Measurements from ENCODE around the gene PDIA5.
"Not testable (repeated sequence)": the region's sequence is repeated elsewhere in the genome, so short reads cannot be mapped to it uniquely, and the experiment has no call there.

Gene PDIA5

DNA sequence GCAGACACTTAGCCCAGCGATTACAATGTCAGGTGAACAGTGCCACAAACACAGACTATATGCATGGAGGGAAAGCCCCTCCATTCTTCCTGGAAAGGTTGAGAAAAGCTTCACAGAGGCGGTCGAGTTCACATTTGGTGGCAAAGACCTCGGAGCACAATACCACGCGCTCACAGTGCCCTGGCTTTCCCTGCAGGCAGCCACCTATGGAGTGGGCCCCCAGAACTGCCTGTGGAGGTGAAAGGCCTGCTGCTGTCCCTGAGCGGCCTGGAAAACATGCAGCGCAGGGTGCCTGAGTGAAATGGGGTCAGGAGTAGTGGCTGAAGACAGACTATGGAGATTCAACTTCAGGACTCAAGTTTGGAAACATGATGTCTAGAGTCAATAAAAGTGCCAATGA is 26.9 kb downstream of the PDIA5 start:
- DNase-seq (ENCODE audit: low read depth) = no peak

DNA sequence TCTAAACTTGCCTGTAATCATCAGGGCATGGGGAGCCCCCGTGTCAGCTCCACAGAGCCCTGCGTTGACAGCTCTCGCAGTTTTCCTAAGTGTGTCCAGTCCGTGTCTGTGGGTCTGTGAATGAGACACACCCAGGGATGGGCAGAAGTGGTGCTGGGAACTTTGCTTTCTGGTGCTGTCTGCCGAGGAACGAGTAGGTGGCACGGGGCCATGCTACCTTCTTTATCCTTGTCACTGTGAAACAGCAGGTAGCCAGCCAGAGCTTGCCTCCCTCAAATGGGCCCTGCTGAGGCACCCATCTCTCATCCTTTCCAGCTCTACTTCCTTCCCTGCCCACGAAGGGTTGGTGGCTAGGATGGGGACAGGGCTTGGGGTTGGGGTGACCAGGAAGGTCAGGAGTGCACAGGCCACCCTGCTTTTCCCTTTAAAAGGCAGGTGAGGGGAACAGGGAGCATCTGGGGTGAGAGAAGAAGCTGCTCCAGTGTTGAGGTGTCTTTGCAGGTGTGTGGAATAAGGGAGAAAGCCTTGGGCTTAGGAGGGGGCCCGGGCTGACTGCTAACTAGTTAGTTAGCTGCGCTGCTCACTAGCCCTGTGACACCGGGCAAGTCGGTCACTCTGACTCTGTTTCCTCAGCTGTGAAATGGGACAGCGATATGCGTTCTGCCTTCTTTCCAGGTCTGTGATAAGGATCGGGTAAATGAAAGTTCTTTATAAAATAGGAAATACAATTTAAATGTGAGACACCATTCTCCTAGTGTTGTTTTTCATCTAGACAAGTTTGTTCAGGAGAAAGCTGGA is 27.9 kb downstream of the PDIA5 start:
- DNase-seq (ENCODE audit: low read depth) = no peak

DNA sequence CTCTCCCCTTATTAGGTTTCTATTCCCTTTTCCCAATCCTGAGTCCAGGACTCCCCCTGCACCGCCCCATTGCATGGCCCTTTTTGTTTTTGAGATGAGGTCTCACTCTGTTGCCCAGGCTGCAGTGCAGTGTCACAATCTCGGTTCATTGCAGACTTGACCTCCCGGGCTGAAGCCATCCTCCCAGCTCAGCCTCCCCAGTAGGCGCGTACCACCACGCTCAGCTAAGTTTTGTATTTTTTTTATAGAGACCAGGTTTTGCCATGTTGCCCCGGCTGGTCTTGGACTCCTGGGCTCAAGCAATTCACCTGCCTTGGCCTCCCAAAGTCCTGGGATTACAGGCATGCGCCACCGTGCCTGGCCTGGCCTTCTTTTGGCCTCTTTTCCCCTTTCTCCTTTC is 29.3 kb downstream of the PDIA5 start:
- no peak for DNase-seq (ENCODE audit: low read depth)

DNA sequence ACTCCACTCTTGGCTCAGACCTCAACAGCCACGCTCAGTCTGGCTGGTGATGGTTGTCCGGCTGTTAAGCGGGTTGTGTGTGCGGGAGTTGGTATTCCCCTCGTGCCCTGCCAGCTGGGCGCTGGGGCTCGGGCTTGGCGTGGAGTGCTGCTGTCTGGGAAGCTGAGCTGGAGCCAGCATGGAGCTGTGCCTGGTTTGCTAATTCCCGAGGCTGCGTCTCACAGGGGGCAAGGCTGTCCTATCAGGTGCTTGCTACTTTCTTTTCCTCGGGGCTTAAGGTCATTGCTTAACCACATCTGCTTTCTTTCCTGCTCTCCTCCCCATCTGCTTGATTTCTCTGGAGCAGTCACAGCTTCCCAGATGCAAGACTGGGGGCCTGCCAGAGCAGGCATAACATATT is 29.9 kb downstream of the PDIA5 start:
- DNase-seq (ENCODE audit: low read depth) = no peak

DNA sequence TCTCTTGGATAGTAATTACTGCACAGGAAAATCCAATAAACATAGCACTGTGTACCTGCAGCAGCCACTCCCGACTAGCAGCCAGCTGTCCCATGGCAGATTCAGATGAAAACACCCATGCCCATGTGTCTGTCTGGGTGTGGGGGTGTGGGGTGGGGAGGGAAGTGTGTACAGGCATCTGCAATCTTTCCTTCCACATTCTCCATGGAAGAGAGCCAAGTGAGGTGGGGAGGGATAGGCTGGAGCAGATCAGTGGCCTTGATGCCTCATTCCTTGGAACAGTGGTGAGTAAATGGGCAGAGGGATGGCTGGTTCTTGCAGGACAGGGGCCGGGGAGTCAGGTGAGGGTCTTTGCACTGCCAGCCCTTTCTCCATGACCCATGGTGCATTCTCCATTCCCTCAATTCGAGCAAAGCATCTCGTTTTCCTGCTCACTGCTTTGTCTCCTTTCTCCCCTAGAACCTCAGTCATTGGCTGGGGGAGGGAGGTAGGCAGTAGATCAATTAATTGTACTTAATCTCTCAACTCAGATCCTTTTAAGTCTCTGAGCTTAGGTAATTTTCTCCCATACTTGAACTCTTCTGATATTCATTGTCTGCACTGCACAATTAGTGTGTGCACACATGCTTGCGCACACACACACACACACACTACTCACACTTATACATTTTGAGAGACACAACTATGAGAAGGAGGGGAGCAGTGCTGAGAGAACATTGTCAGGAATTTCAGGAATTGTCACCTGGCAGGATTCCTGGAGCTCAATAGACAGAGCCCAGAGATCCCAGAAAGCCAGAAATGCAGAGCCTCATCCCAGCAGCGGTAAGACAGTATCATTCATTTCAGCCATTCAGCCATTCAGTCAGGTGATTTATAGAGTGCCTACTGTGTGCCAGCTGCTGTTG is 31.9 kb downstream of the PDIA5 start:
- no peak for DNase-seq (ENCODE audit: low read depth)

DNA sequence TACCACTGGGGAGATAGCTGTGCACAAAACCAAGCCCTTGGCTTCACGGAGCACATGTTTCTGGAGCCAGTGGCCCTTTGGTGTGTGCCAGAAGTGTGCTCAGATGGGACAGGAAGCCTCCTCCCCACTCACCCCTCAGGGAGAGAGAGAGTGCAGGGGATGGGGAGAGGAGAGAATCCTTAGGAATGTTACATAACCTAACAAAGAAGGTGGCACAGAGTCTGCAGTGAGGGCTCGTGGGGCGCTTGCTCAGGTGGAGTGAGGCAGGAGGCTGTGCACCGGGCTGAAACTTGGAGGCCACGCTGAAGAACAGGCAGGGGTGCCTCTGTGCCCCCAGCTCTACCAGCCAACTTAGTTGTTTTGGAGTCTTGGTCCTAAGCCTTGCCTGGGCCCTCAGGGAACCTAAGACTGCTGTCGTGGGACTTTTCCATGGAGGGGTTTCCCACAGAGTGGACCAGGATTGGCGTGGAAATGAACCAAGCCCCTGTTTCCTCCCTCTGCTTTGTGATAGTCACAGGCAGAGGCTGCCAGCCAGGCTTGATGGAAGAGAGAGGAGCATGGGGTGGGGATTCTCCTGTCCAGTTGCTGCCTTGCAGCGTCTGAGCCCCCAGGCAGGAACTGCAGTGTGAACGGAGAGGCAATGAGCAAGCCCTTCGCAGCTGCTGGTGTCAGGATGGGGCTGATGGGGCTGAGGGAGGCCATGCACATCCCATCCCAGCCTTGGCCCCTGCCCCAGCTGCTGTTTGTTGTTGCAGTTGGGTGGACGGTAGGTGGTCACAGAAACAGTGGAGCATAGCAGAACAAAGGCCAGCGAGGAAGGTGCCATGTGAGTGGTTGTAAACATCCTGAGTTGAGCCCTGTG is 32.7 kb downstream of the PDIA5 start:
- no peak for DNase-seq (ENCODE audit: low read depth)

DNA sequence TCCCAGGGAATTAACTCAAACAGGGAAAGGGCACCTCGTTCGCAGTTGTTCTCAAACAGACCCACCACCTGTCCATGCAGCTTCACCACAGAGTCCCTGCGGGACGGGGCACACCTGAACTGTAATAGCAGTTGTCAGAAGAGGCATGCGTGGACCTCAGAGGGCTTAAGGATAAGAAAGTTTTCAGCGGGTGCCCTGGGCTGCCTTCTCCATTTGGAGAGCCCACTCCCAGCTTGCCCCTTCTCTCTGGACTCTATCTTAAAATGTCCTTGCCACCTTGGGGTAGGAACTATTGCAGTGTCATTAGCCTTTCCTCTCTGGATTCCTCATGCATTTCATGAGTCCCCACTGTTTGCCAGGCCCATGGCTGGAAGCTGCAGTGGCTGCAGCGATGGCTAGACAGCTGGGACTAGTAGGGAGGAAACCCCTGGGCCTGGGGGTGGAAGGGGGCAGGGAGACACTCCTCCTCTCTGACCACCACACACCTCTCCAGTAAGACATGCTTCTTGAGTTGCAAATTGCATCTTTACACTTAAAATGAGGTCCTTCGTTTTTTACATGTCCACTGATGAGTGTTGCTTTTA is 33.5 kb downstream of the PDIA5 start:
- DNase-seq (ENCODE audit: low read depth) = no peak

DNA sequence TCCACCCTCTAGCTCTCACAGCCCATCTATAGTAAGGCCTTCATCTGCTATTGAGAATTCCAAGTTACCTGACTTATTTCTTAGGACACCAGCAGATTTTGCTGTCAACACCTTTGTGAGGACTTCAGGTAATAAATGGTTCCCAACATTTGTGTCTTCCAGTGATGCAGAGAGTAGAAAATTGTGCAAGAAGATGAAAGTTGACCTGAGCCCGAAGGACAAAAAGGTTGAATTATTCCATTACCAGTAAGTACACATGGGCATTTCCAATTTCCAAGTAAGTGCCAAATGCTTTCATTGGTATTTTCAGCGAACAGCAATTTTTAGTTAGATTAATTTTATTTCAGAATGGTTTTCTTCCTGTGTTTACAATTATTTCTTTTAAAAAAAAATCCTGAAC is 35.4 kb downstream of the PDIA5 start:
- DNase-seq (ENCODE audit: low read depth) = no peak

DNA sequence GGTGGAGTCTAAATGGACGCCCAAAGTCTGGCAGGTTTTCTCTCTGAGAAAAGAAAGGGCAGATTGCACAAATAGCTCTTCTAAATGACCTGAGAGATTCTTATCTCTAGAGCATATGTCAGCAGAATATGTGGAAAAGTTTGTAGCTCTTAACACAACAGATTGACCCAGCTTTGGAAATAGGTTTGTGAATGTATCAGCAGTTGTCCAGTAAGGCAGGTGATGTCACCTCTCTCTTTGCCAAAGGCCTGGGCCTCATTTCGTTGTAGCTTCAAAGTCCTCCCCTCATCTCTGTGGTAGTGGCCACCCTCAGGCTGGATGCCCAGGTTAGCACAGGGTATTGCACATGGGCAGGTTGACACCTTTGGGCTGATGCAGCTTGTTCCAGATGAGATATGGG is 36.0 kb downstream of the PDIA5 start:
- DNase-seq (ENCODE audit: low read depth) = no peak

DNA sequence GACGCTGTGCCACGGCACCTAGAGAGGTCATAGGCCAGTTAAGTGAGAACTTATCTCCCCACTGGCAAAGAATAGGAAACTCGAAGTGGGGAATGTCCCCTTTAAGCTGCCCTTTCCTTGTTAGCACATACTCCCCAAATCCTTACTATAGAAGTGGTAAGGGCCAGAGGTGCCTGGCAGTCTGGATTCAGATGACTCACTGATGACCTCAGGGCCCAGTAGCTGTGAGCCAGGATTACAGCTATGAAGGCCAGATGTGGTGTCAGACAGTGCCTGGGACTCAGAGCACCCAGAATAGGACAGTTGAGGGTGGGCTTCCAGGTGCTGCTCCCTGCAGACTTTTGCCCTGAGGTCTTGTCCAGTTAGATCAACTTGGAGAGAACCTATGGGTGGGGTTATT is 37.7 kb downstream of the PDIA5 start:
- no peak for DNase-seq (ENCODE audit: low read depth)

DNA sequence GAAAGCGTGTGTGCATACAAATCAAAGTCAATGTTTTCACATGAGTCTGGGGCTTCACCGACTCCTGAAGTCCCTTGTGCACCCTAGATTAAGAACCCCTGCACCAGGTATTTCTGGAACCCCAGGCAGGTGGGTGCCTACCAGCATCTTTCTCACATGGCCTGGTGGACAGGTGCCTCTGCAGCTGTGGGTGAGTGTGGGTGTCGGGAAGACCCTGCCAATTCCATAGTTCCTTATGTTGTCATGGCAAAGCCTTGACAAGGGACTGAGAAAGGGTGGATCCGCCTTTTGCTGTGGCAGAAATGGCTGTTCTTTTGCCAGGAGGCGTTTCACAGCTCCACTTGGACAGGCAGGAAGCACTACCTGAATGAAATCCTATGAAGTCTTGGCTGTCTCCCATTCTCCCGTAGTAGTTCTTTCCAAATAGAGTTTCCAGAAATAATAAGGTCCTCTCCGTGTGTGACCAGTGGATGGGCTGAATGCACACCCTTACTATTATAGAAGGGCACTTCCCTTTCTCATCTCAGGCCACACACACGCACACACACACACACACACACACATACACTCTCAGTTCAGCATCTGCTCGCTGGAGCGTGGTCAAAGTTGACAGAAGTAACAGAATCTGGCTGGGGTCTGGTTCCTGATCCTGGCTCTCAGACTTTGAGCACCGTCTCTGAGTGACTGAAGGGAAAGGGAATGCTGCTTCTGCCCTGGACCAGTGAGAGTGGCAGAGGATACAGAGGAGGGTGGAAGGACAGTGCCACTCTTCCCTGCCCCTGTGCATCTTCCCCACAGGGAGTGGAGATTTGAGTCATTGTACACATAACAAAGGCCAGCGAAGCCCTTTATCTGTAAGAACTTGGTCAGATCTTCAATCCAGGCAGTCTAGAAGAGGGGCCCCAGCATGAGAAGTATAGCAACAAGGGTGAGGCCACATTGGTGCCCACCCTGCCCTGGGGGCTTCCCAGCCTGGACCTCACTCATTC is 38.7 kb downstream of the PDIA5 start:
- no peak for DNase-seq (ENCODE audit: low read depth)

DNA sequence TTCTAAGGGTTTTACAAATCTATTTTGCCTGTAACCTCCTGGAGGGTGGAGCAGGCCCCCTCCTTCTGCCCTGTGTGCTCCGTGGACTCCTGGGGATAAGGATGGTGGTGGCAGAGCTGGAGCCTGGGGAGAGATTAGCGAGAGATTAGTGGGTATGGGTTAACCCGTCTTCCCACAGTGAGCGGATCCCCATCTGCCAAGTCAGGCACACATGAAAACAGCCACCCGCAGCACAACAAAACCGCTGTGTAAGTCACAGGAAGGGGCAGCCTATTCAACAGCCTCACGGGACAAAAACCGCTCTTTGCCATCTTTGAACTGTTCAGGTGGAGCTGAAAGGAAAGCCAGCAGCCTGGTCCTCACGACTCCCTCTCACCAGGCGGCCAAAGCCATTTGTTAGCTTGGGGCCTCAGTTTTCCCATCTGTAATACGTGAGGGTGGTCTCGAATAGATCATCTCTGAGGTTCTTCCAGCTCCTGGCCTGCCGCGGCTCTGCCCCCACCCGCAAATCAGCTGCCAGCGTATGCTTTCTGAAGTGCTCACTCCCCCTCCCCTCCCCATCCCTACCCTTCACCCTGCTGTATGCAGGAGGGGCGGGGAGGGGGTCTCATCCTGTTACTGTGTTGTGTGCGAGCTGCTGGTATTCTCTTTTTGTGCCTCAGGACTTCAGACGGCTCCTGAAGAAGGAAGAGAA is 43.6 kb downstream of the PDIA5 start:
- DNase-seq (ENCODE audit: low read depth) = no peak

DNA sequence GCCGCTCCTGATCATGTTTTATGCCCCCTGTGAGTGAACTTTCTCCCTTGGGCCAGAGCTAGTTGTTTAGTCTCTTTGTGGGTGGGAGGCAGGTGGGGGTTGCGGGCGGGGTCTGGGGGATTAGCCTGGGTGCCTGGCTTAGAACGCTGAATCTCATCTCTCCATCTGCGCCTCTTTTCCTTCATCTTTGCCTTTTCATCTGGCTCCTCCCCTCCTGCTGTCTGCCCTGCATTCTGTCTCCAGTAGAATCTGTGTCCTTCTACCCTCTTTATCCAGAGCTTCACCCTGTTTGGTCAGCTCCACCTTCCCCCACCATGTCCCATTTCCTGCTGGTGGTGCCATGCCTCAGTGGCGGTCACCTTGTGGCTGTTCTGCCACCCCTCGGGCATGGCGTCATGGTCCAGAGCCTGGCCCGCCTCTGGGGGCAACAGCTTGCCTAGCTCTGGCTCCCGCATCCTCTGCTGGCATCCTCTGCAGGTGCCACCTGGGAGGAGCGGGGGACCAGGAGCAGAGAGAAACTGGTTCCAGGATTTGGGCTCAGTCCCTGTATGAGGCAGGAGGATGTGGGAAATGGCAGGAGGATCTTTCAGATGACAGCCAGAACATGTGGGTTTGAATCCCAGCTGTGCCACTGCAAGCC is 44.3 kb downstream of the PDIA5 start:
- no peak for DNase-seq (ENCODE audit: low read depth)

DNA sequence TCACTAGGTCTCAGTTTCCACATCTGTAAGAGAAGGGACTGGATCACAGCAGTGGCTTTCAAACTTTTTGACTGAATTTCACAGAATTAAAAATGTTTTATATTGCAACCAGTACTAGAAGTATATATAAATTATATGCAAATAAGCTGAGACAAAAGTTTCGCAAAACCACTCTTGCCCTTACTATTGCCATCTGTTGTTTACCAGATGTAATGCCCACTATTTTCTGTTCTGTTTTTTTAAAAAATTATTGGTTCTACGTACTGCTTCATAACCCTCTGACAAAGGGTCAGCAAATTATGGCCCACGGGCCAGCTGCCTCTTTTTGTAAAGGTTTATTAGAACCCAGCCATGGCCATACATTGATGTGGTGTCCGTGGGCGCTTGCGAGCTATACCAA is 44.8 kb downstream of the PDIA5 start:
- no peak for DNase-seq (ENCODE audit: low read depth)

DNA sequence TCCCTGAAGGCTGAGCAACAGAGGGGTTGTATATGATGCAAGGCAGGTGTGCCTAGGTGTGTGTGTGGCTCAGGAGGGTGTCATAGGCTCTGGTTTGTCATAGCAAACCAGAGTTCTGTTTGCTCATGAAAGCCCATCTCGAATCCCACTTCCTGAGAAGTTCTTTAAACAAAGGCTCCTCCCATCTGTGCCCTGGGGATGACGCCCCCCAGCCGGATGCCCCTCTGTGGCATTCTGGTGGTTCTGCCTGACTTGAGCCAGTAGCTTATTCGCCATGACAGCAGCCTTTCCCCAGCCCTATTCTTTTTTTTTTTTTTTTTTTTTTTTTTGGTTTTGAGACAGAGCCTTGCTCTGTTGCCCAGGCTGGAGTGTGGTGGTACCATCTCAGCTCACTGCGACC is 45.4 kb downstream of the PDIA5 start:
- no peak for DNase-seq (ENCODE audit: low read depth)

DNA sequence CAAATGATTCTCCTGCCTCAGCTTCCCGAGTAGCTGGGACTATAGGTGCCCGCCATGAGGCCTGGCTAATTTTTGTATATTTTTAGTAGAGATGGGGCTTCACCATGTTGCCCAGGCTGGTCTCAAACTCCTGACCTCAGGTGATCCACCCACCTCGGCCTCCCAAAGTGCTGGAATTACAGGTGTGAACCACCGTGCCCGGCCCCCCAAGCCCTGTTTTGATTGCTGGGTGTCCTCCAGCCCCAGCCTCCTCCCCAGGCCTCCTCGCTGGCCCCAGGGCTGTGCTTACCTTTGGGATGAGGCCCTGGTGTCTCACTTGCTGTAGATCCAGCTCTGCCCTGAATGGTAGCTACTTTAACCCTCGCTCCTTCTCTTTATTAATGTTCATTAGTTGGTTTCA is 45.8 kb downstream of the PDIA5 start:
- DNase-seq (ENCODE audit: low read depth) = not testable (repeated sequence)

DNA sequence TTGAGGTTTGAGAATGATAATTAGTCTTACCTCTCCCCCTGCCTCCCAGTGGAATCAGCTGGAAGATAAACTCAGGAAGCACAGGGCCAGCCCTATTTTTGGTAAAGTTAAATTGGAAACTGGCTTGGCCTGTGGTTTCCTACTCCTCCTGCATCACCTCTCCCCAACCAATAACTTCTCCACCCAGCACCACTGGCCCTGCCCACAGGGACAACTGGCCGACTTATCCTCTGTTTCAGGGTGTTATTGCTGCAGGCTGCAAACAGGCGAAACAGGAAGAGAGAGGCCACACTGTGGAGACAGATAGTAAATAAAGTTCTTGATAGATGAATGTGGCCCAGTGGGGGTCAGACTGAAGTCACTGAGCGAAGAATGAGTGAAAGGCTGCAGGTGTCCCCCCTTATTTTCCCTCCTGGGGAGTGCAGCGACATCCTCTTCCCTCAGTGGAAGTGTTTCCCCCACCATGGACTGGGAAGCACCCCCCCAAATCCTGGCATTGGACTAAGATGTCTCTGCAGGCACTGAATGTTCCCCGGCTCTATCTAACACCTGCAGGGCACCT is 47.1 kb downstream of the PDIA5 start:
- no peak for DNase-seq (ENCODE audit: low read depth)

DNA sequence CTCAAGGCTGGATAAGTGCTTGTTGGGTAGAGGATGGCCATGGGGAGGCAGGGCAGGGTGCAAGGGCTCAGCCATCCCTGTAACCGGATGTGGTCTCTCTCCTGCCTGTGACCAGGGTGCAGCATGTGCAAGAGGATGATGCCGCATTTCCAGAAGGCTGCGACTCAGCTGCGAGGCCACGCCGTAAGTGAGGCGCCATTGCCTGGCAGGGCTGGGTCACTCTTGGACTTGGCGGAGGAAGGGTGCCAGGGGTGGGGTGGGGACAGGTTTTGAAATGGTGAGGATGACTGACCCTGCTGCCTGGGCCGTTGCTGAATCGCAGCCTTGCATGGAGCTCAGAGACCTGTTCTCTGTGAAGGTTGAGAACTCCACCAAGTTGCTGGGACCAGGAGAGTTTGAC is 49.3 kb downstream of the PDIA5 start:
- no peak for DNase-seq (ENCODE audit: low read depth)

DNA sequence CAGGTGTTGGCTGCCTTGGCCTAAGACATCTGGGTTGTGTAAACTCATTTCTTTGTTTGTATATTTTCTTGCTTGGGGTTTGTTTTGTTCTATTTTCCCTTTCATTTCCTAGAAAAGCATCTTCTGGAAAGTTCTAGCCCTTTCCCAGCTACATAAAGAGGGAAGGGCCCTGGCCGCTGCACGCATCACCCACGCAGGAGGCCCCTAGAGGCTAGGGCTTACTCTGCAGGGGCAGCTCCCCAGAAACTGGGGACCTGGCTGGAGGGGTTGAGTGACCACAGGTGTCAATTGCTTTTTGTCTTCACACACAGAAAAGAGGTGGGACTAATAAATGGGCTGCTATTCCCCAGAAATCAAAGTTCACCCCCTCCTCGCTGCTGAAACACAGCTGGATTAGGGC is 52.6 kb downstream of the PDIA5 start:
- no peak for DNase-seq (ENCODE audit: low read depth)

All from activated T-helper 1 cell treated with Interleukin-2 at 50 U/mL for 16 hours (primary cell).